SU-DHL-6 (cell line): ENCODE data around the gene ROGDI.
A peak's percentile ranks its signal among the peaks of the same experiment; 100 is the strongest.

Experiments
- H2AFZ ChIP-seq: fragments of 200-600 bp; sonication (generic); 2 replicates; pipeline ENCODE4 v1.6.1; 2014; ENCODE audit warnings: low read depth, mild to moderate bottlenecking, moderate library complexity, mixed read lengths, antibody characterized with exemption, low read length; ENCODE audit not compliant: severe bottlenecking
- H3F3A ChIP-seq: fragments of 200-600 bp; shearing (Covaris generic); 2 replicates; pipeline ENCODE4 v1.6.0; 2016; ENCODE audit warnings: antibody characterized with exemption, mild to moderate bottlenecking; ENCODE audit not compliant: insufficient read depth
- H3K27ac ChIP-seq: fragments of 200-600 bp; sonication (generic); 2 replicates; pipeline ENCODE4 v1.5.1; 2016; ENCODE audit warnings: low read depth, mild to moderate bottlenecking, low read length, moderate library complexity, mixed read lengths
- H3K27me3 ChIP-seq: fragments of 200-600 bp; sonication (generic), shearing (Covaris generic); 2 replicates; pipeline ENCODE4 v1.6.0; 2014; ENCODE audit warnings: mild to moderate bottlenecking, low read length
- H3K36me3 ChIP-seq: fragments of 200-600 bp; sonication (generic); 2 replicates; pipeline ENCODE4 v1.6.1; 2014; ENCODE audit warnings: mild to moderate bottlenecking, low read length, mixed read lengths
- H3K4me2 ChIP-seq: fragments of 300-600, 200-600 bp; shearing (Covaris generic), sonication (generic); 2 replicates; pipeline ENCODE4 v1.6.0; 2014; ENCODE audit warnings: low read length, low read depth, mild to moderate bottlenecking; ENCODE audit not compliant: poor library complexity, severe bottlenecking
- H3K4me3 ChIP-seq: fragments of 200-600 bp; sonication (generic); 2 replicates; pipeline ENCODE4 v1.5.1; 2014; ENCODE audit warnings: antibody characterized with exemption, low read length, mild to moderate bottlenecking, mixed read lengths; ENCODE audit not compliant: insufficient read depth, poor library complexity, severe bottlenecking
- H3K79me2 ChIP-seq: fragments of 200-600 bp; sonication (generic); 2 replicates; pipeline ENCODE4 v1.6.1; 2014; ENCODE audit warnings: mild to moderate bottlenecking, low read length, moderate library complexity; ENCODE audit not compliant: insufficient read depth
- H3K9ac ChIP-seq: fragments of 200-600 bp; sonication (generic); 2 replicates; pipeline ENCODE4 v1.7.0; 2014; ENCODE audit warnings: mild to moderate bottlenecking, low read length
- H3K9me2 ChIP-seq: fragments of 200-600 bp; sonication (generic); replicated peaks from 2 replicates; pipeline ENCODE4 v1.6.1; 2014; ENCODE audit warnings: low read length; ENCODE audit not compliant: insufficient read depth
- H3K9me3 ChIP-seq: fragments of 200-600 bp; sonication (generic); 2 replicates; pipeline ENCODE4 v1.6.1; 2014; ENCODE audit warnings: low read length, mixed read lengths; ENCODE audit not compliant: insufficient read depth
- H4K20me1 ChIP-seq: fragments of 200-600 bp; sonication (generic); 2 replicates; pipeline ENCODE4 v1.6.1; 2014; ENCODE audit warnings: low read depth, mild to moderate bottlenecking, antibody characterized with exemption, low read length, moderate library complexity, mixed read lengths
- EZH2phosphoT487 ChIP-seq: fragments of 200-600 bp; sonication (generic), shearing (Covaris generic); conservative IDR thresholded peaks from 2 replicates; pipeline ENCODE4 v1.6.1; 2018; ENCODE audit warnings: mild to moderate bottlenecking, antibody characterized with exemption, low read length, moderate library complexity, mixed read lengths
- TF ChIP-seq, protein P1 (sequence below): fragments of 200-600 bp; sonication (generic); IDR thresholded peaks from one replicate; pipeline ENCODE4 v1.5.1; 2017; ENCODE audit warnings: antibody characterized with exemption, mild to moderate bottlenecking, low read length, moderate library complexity; ENCODE audit not compliant: insufficient read depth, poor library complexity, severe bottlenecking

The ROGDI gene

DNA sequence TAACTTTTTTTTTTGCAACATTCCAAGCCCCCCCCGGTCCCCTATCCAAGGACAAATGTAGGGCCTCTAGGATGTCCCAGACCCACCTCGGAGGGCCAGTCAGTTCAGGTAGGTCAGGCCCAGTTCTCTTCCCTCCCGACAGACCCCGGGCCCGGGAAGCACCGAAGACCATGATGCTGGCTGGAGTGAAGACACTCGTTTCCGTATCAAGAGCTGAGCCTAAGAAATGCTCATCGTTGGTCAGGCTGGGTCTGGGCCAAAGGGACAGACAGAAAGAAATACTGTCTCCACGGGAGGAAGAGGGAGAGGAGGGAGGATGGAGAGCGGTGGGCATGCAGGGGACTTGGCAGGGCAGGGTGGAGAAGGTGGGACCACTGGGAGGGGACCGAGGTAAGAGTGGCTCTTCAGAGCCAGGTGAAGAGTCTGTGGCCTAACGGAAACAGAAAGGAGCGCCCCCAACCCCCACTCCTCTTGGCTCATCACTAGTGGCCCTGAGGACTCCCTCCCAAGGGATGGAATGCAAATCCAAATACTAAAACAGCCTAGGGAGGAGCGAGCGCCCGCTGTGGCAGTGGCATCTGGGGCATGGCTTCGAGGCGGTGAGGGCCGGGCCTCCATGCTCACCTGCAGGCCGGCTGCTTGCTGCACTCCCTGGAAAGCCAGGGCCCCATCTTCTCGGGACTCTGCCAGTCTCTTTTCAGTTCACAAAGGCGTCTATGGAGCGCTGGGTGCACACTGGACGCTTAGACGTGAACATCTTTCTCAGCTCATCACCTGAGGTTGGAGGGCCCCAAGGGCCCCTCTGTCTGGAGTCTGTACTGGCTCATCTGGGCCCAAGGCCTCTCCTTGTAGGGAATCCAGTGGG lies 1.7 kb upstream of the ROGDI start:
- no peak overlapping the region for H3K4me2 ChIP-seq
- H3F3A ChIP-seq: peaks cover 8% of the 10 kb centered on the region
- no peak overlapping the region for H2AFZ ChIP-seq
- no peaks in the 10 kb centered on the region for H3K79me2 ChIP-seq
- no peaks in the 10 kb centered on the region for H3K9me2 ChIP-seq
- H3K9ac ChIP-seq: no peak overlapping the region
- H4K20me1 ChIP-seq: no peaks in the 10 kb centered on the region
- H3K27me3 ChIP-seq: no peaks in the 10 kb centered on the region
- no peak overlapping the region for H3K4me3 ChIP-seq
- H3K9me3 ChIP-seq: no peaks in the 10 kb centered on the region
- H3K27ac ChIP-seq: no peak overlapping the region
- no peaks in the 10 kb centered on the region; the same call in 1 of the 2 replicates for H3K36me3 ChIP-seq
- no peak for TF ChIP-seq EZH2phosphoT487

DNA sequence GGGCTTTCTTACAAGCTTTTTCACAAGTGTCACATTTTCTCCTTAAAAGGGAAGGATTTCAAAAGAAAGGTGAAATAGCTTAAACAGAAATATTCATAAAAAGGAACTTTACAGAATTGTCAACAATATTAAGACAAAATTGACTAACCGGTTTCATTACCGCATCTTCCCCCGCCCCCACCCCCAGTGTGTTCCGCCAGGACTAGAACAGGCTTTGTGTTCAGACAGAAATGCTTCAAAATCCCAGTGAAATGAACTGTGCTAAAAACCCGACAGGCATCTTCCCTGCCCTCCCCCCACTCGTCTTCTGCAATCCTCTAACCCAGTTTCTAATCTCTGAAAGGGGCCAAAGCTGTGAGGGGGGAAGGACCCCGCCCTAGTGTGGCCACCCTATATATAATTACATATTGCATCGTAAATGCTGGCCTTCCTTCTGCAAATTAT lies 990 bp upstream of the ROGDI start:
- no peaks in the 10 kb centered on the region for H3K27me3 ChIP-seq
- no peaks in the 10 kb centered on the region for H3K36me3 ChIP-seq
- peak overlapping the region; percentile 92 for H3K4me2 ChIP-seq
- TF ChIP-seq, protein P1, sequence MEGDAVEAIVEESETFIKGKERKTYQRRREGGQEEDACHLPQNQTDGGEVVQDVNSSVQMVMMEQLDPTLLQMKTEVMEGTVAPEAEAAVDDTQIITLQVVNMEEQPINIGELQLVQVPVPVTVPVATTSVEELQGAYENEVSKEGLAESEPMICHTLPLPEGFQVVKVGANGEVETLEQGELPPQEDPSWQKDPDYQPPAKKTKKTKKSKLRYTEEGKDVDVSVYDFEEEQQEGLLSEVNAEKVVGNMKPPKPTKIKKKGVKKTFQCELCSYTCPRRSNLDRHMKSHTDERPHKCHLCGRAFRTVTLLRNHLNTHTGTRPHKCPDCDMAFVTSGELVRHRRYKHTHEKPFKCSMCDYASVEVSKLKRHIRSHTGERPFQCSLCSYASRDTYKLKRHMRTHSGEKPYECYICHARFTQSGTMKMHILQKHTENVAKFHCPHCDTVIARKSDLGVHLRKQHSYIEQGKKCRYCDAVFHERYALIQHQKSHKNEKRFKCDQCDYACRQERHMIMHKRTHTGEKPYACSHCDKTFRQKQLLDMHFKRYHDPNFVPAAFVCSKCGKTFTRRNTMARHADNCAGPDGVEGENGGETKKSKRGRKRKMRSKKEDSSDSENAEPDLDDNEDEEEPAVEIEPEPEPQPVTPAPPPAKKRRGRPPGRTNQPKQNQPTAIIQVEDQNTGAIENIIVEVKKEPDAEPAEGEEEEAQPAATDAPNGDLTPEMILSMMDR: no peak
- TF ChIP-seq EZH2phosphoT487: no peak
- no peaks in the 10 kb centered on the region for H4K20me1 ChIP-seq
- peaks cover 8% of the 10 kb centered on the region for H3F3A ChIP-seq
- H2AFZ ChIP-seq: no peak overlapping the region
- no peaks in the 10 kb centered on the region for H3K79me2 ChIP-seq
- H3K27ac ChIP-seq: peak overlapping the region; percentile 77
- no peaks in the 10 kb centered on the region for H3K9me3 ChIP-seq
- no peaks in the 10 kb centered on the region for H3K9me2 ChIP-seq
- H3K4me3 ChIP-seq: peak overlapping the region; percentile 96
- H3K9ac ChIP-seq: peak overlapping the region; percentile 66

DNA sequence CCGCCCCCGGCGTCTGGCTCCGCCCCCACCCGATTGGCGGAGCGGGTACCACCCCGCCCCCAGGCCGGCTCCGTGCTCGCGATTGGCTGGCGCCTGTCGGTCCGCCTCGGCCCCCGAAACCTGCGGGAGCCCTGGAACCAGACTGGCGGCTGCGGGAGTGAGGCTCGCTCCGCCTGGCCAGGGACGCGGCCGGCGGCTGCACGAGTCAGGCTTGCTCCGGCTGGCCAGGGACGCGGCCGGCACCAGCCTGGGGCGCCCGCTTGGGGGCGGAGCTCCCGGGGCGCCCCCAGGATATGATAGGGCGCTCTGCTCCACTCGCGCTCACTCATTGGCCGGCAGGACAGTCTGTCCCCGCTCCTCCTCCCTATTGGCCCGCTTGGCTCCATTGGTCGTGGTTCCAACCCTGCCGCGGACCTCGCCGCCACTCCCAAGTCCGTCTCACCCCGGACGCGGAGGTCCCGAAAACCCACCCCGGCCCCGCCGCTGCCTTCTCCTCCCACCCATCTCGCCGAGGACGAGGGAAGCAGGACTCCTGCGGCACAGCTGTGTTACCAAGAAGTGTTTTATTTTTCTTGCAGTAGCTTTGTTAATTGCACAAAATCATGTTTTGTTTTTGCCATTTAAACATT lies 340 bp upstream of the ROGDI start:
- Histone ChIP-seq H3K4me3 (peak overlapping the region; percentile 96), H3K36me3 (no peaks in the 10 kb centered on the region), H3K4me2 (peak overlapping the region; percentile 92), H2AFZ (peak overlapping the region; percentile 92), H3F3A (peaks cover 8% of the 10 kb centered on the region), H3K79me2 (no peaks in the 10 kb centered on the region), H3K9me2 (no peaks in the 10 kb centered on the region), H3K27ac (peak overlapping the region; percentile 77), H4K20me1 (no peaks in the 10 kb centered on the region), H3K9ac (peak overlapping the region; percentile 66), H3K27me3 (no peaks in the 10 kb centered on the region), H3K9me3 (no peaks in the 10 kb centered on the region)
- no peak for TF ChIP-seq EZH2phosphoT487
- TF ChIP-seq, protein P1: no peak
